K562 (cell line): ENCODE data around the gene F12. TPM values are rescaled to one million over a fixed set of nuclear protein-coding genes. Genes with fewer than 3 reads are reported as not detected.
A peak's percentile ranks its signal among the peaks of the same experiment; 100 is the strongest.

Experiments used
- C11orf30 ChIP-seq: fragments of 450-650 bp; IDR thresholded peaks from 2 replicates; pipeline ENCODE4 v1.6.1; 2016; ENCODE audit warnings: low read depth, mild to moderate bottlenecking
- CBX1 ChIP-seq: sonication (generic); IDR thresholded peaks from 2 replicates; pipeline ENCODE4 v1.6.1; 2016; ENCODE audit warnings: antibody characterized with exemption, low read depth, mild to moderate bottlenecking
- ELK1 ChIP-seq: sonication (generic); formaldehyde crosslinking; IDR thresholded peaks from 2 replicates; pipeline ENCODE4 v1.8.1; 2022; ENCODE audit warnings: missing genetic modification reagents
- GMEB1 ChIP-seq: fragments of 250-450 bp; sonication (Bioruptor Pico); IDR thresholded peaks from 2 replicates; pipeline ENCODE4 v1.4.0; 2020; ENCODE audit warnings: mild to moderate bottlenecking
- HOMEZ ChIP-seq: fragments of 250-450 bp; sonication (Bioruptor Pico); IDR thresholded peaks from 2 replicates; pipeline ENCODE4 v1.4.0; 2020; ENCODE audit warnings: mild to moderate bottlenecking, moderate library complexity
- HSF4 ChIP-seq: fragments of 250-450 bp; sonication (Bioruptor Pico); IDR thresholded peaks from 2 replicates; pipeline ENCODE4 v2.1.2; 2022; ENCODE audit warnings: mild to moderate bottlenecking, moderate library complexity, borderline replicate concordance
- JUNB ChIP-seq: fragments of 450-650 bp; formaldehyde crosslinking; conservative IDR thresholded peaks from 2 replicates; pipeline ENCODE4 v1.4.0; 2020; ENCODE audit warnings: mild to moderate bottlenecking
- KAT2B ChIP-seq: IDR thresholded peaks from one replicate; pipeline ENCODE4 v1.6.1; 2012; ENCODE audit warnings: low read depth, mild to moderate bottlenecking, control low read depth, inconsistent platforms, low read length, moderate library complexity
- KDM2B ChIP-seq: fragments of 250-450 bp; sonication (Bioruptor Pico); IDR thresholded peaks from 2 replicates; pipeline ENCODE4 v1.8.0; 2021; ENCODE audit warnings: mild to moderate bottlenecking, moderate library complexity
- KLF1 ChIP-seq: fragments of 450-650 bp; IDR thresholded peaks from 2 replicates; pipeline ENCODE4 v1.6.1; 2016; ENCODE audit warnings: missing genetic modification characterization, missing compliant biosample characterization
- MAFG ChIP-seq: fragments of 450-650 bp; conservative IDR thresholded peaks from 2 replicates; pipeline ENCODE4 v1.6.1; 2016; ENCODE audit warnings: missing genetic modification characterization, missing compliant biosample characterization
- NCOA4 ChIP-seq: fragments of 450-650 bp; IDR thresholded peaks from 2 replicates; pipeline ENCODE4 v1.6.1; 2018; ENCODE audit warnings: mild to moderate bottlenecking; ENCODE audit not compliant: partially characterized antibody
- NFIC ChIP-seq: fragments of 450-650 bp; IDR thresholded peaks from 2 replicates; pipeline ENCODE4 v1.6.1; 2017; ENCODE audit warnings: mild to moderate bottlenecking, inconsistent platforms
- POLR3A ChIP-seq: IDR thresholded peaks from 2 replicates; pipeline ENCODE4 v1.6.1; 2011; ENCODE audit warnings: borderline replicate concordance, mild to moderate bottlenecking, moderate library complexity; ENCODE audit not compliant: insufficient read length, insufficient read depth; ENCODE audit errors: extremely low read depth
- PYGO2 ChIP-seq: fragments of 450-650 bp; IDR thresholded peaks from 2 replicates; pipeline ENCODE4 v1.6.1; 2016; ENCODE audit warnings: mild to moderate bottlenecking, missing genetic modification characterization, moderate library complexity, missing compliant biosample characterization
- RBM39 ChIP-seq: fragments of 200-400 bp; formaldehyde crosslinking; optimal IDR thresholded peaks from 2 replicates; pipeline ENCODE3; 2018; ENCODE audit warnings: low read depth, low read length
- RUNX1 ChIP-seq: sonication (generic); IDR thresholded peaks from 2 replicates; pipeline ENCODE4 v1.6.1; 2016; ENCODE audit warnings: antibody characterized with exemption, low read depth
- SIRT6 ChIP-seq: IDR thresholded peaks from one replicate; pipeline ENCODE4 v1.6.1; 2012; ENCODE audit warnings: low read depth, mild to moderate bottlenecking, control low read depth, inconsistent platforms, low read length, moderate library complexity
- SMC3 ChIP-seq: conservative IDR thresholded peaks from 2 replicates; pipeline ENCODE4 v1.6.1; 2011; ENCODE audit warnings: low read depth, low read length, improper control_type of control experiment; ENCODE audit not compliant: insufficient read depth
- ZNF140 ChIP-seq: fragments of 250-450 bp; sonication (Bioruptor Pico); IDR thresholded peaks from 2 replicates; pipeline ENCODE4 v1.8.0; 2021; ENCODE audit warnings: moderate library complexity, mild to moderate bottlenecking, inconsistent platforms
- ZNF3 ChIP-seq: fragments of 250-450 bp; sonication (Bioruptor Pico); IDR thresholded peaks from 2 replicates; pipeline ENCODE4 v1.5.0; 2021; ENCODE audit warnings: mild to moderate bottlenecking, moderate library complexity
- ZNF408 ChIP-seq: fragments of 250-450 bp; sonication (Bioruptor Pico); IDR thresholded peaks from 2 replicates; pipeline ENCODE4 v1.4.0; 2020; ENCODE audit warnings: low read depth, mild to moderate bottlenecking, moderate library complexity
- ZNF75A ChIP-seq: fragments of 450-650 bp; formaldehyde crosslinking; IDR thresholded peaks from 2 replicates; pipeline ENCODE4 v1.4.0; 2020; ENCODE audit warnings: mild to moderate bottlenecking
- ZNF830 ChIP-seq: fragments of 250-450 bp; sonication (Bioruptor Pico); IDR thresholded peaks from 2 replicates; pipeline ENCODE4 v1.5.0; 2021; ENCODE audit warnings: mild to moderate bottlenecking
- polyA plus RNA-seq, 8 experiments: library from polyadenylated mRNA; depleted of rRNA in 4 of 8; stranded (reverse) in 5 of 8; unstranded in 3 of 8; fragments of >200 nt; fragmentation: Nextera tagmentation in 2 of 8; fragmentation: Illumina TruSeq in 1 of 8; extraction: Ambion mirVana in 2 of 8; extraction: Trizol in 1 of 8; gene quantifications; 2 replicates each; pipeline versions ENCODE4 v1.2.1 to v1.2.3, GENCODE V29; 2011 to 2014; ENCODE audit warnings: inconsistent platforms in 1 of 8, missing spikeins in 1 of 8
- total RNA-seq, 7 experiments: library from RNA; depleted of rRNA in 6 of 7; stranded (reverse); fragments of >200 nt in 6 of 7; fragmentation: Illumina TruSeq in 2 of 7; extraction: Trizol in 2 of 7; gene quantifications; 2 replicates each; pipeline versions ENCODE4 v1.2.1 to v1.2.3, GENCODE V29; 2011 to 2021; ENCODE audit warnings: low replicate concordance in 1 of 7

The F12 gene
- total and polyA plus RNA-seq, 9 of the 15 experiments (the other 6 are each of a cell fraction or from before 2014, with no cell fraction given): 0.59 to 18.3 (median 3.6) TPM

DNA sequence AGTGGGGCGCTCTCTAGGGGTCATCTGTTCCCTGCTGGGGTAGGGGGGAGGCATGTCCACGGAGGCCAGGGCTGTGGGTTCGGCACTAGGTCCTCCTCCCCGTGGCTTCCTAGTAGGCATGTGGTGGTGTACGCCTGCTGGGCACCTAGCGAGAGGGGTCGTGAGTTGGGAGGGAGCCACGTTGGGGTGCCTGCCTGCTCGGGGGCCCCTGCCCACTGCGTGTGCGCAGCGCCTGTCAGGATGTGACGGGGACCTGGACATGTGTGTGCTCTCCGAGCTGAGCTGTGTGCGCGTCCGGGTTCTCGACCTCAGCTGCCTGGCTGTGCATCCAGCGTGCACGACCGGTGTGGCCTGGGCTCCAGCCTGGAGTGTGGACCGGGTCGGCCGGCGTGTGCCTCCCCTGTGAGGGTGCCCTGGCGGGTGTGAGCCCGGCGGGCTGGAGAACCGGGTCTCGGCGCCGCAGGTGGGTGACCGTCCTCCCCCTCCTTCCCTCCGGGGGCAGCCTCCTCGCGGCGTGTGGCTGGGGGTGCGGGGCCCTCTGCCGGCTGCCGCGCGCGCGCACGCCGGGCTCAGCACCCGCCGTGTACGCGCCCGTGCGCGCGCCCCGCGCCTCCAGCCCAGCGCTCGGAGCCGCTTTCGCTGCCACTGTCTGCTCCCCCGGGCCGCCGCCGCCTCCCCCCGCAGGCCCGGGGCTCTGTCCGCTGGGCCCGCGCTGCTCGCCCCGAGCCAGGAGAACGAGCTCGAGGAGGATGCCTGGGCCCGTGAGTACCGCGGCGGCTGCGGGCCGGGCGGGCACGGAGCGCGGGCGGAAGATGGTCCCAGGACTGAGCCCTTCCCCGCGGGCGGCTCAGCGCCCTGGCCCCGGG, 37.1 kb upstream of the F12 start, which contains the start of gene PRR7 (continued):
- TF ChIP-seq HSF4 (CRISPR knock-in tag) (no peak), ZNF75A (CRISPR knock-in tag) (no peak), JUNB (CRISPR knock-in tag) (no peak), KLF1 (no peak), ZNF140 (no peak), ZNF3 (CRISPR knock-in tag) (no peak), SMC3 (no peak; the same call in 1 of the 2 replicates), KDM2B (no peak), ZNF408 (no peak), ELK1 (CRISPR knock-in tag) (no peak), MAFG (tag) (no peak), NFIC (no peak), POLR3A (no peak), RUNX1 (no peak), ZNF830 (CRISPR knock-in tag) (peak; percentile 96), RBM39 (no peak), NCOA4 (no peak), HOMEZ (CRISPR knock-in tag) (no peak), KAT2B (no peak), C11orf30 (no peak), GMEB1 (CRISPR knock-in tag) (peak; percentile 73), CBX1 (peak; percentile 97), PYGO2 (tag) (no peak), SIRT6 (no peak)
